Activated T-cell treated with anti-CD3 and anti-CD28 coated beads for 4 hours (primary cell): ENCODE results near the gene SLC25A47.
"Not testable (repeated sequence)": the region's sequence is repeated elsewhere in the genome, so short reads cannot be mapped to it uniquely, and the experiment has no call there.

Experiments used
- DNase-seq: peaks from one replicate; pipeline ENCODE4 v3.0.0-alpha.2; 2020

The SLC25A47 gene

GRCh38 chr14:100323121-100323941, at the start of gene SLC25A47:
Gene SLC25A47 (plus strand): TSS chr14:100323339. CDS start chr14:100323415, 76 bp downstream.
- no peak for DNase-seq

GRCh38 chr14:100274250-100274649, 48.9 kb upstream of the SLC25A47 start:
- DNase-seq = no peak

GRCh38 chr14:100275214-100275613, 47.9 kb upstream of the SLC25A47 start:
- no peak for DNase-seq

- DNase-seq = no peak
Observed at GRCh38 chr14:100278702-100279101, 44.4 kb upstream of the SLC25A47 start.

- no peak for DNase-seq
Observed at GRCh38 chr14:100279133-100279532, 44.0 kb upstream of the SLC25A47 start.

GRCh38 chr14:100279563-100279962, 43.6 kb upstream of the SLC25A47 start:
- DNase-seq = no peak

GRCh38 chr14:100281286-100282082, 41.7 kb upstream of the SLC25A47 start:
- no peak for DNase-seq

- no peak for DNase-seq
Observed at GRCh38 chr14:100282083-100282350, 41.1 kb upstream of the SLC25A47 start.

- no peak for DNase-seq
Observed at GRCh38 chr14:100282766-100283419, 40.2 kb upstream of the SLC25A47 start.

- not testable (repeated sequence) for DNase-seq
Observed at GRCh38 chr14:100283436-100283835, 39.7 kb upstream of the SLC25A47 start.

- no peak for DNase-seq
Observed at GRCh38 chr14:100283984-100284881, 38.9 kb upstream of the SLC25A47 start.

GRCh38 chr14:100285021-100285912, 37.9 kb upstream of the SLC25A47 start:
- DNase-seq = peak; percentile 70

- DNase-seq = no peak
Observed at GRCh38 chr14:100285913-100286400, 37.2 kb upstream of the SLC25A47 start.

- DNase-seq = no peak
Observed at GRCh38 chr14:100286484-100287191, 36.5 kb upstream of the SLC25A47 start.

GRCh38 chr14:100287202-100287997, 35.7 kb upstream of the SLC25A47 start:
- no peak for DNase-seq

GRCh38 chr14:100287998-100288295, 35.2 kb upstream of the SLC25A47 start:
- not testable (repeated sequence) for DNase-seq

GRCh38 chr14:100288382-100289185, 34.6 kb upstream of the SLC25A47 start:
- no peak for DNase-seq

GRCh38 chr14:100289916-100290606, 33.1 kb upstream of the SLC25A47 start:
- no peak for DNase-seq
